ENCODE results near the gene GAGE2A. TPM values are rescaled to one million over a fixed set of nuclear protein-coding genes. Genes with fewer than 3 reads are reported as not detected.

Gene GAGE2A
- total RNA-seq, 2 donors from 2014 or later, result not detected

DNA sequence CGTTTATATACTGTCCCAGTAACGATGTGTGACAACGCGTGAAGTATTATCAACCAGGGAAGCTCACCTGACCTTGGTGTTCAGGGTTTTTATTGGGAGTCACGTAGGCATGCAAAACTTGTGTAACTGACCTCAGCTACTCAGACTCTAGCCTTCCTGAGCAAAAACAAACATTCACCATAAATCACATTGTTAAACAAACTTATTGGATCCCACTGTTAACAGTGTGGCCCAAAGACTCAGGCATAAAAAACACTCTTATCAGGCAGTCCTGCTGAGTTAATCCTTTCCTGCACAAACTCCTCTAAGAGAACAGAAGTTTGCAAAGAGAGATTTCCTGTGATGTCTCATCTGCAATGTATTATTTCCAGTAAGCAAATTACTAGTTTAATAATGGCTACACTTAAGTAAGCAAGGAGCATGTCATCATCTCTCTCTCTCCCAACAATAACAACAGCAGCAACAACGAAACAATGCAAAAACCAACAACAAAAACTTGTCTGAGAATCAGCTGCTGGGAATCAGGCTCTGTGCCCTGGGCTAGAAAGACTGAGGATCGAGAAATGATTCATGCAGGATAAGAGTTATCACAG lies 21.5 kb downstream of the GAGE2A start:
- Histone ChIP-seq H3K4me1 (replicated peaks) (no peaks in the 10 kb centered on the region), H3K9me3 (no peaks in the 10 kb centered on the region), H3K36me3 (no peaks in the 10 kb centered on the region), H3K27ac (no peak overlapping the region), H3K27me3 (replicated peaks; ENCODE audit: insufficient read depth) (no peaks in the 10 kb centered on the region), H3K4me3 (no peak overlapping the region)
- TF ChIP-seq POLR2AphosphoS5 (IDR thresholded peaks at IDR 0.05) (no peak), CTCF (IDR thresholded peaks at IDR 0.05) (no peak), POLR2A (IDR thresholded peaks at IDR 0.05) (no peak)
- DNase-seq (ENCODE audit: low spot score), result no peak
- intact Hi-C loops (cut with DNase I), result no loop called here
- WGBS, result 30% methylated on average over 7 of the region's 7 CpGs

DNA sequence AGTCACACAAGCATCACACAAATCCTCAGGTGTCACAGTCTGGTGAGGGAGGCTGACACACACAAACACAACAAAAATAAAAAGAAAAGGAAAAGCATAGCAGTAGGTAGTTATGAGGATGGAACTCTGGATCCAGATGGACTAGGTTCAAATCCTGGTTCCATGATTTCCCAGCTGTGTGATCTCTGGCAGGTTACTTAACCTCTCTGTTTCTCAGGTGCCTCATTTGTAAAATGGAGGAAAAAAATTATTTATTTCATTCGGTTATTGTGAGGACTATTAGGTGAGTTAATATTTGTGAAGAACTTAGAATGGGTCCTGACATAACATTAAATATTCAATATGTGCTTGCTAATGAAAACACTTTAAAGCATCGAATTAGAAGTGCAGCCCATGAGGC lies 29.3 kb downstream of the GAGE2A start:
- Histone ChIP-seq H3K27ac (no peak overlapping the region), H3K9me3 (no peaks in the 10 kb centered on the region), H3K27me3 (replicated peaks; ENCODE audit: insufficient read depth) (no peaks in the 10 kb centered on the region), H3K4me1 (replicated peaks) (no peaks in the 10 kb centered on the region), H3K36me3 (no peaks in the 10 kb centered on the region), H3K4me3 (no peak overlapping the region)
- TF ChIP-seq CTCF (IDR thresholded peaks at IDR 0.05), result no peak
- no peak for TF ChIP-seq POLR2AphosphoS5 (IDR thresholded peaks at IDR 0.05)
- no peak for TF ChIP-seq POLR2A (IDR thresholded peaks at IDR 0.05)
- no peak for DNase-seq (ENCODE audit: low spot score)
- intact Hi-C loops (cut with DNase I), result no loop called here
- 98% methylated on average over 2 of the region's 2 CpGs for WGBS

GRCh38 chrX:49627086-49627777 lies 37.9 kb downstream of the GAGE2A start:
- Histone ChIP-seq H3K27ac (no peak overlapping the region), H3K36me3 (no peaks in the 10 kb centered on the region), H3K27me3 (replicated peaks; ENCODE audit: insufficient read depth) (no peaks in the 10 kb centered on the region), H3K4me1 (replicated peaks) (no peaks in the 10 kb centered on the region), H3K4me3 (no peak overlapping the region), H3K9me3 (no peaks in the 10 kb centered on the region)
- DNase-seq (ENCODE audit: low spot score), result no peak
- intact Hi-C loops (cut with DNase I), result no loop called here
- no peak for TF ChIP-seq CTCF (IDR thresholded peaks at IDR 0.05)
- no peak for TF ChIP-seq POLR2A (IDR thresholded peaks at IDR 0.05)
- no peak for TF ChIP-seq POLR2AphosphoS5 (IDR thresholded peaks at IDR 0.05)
- 87% methylated on average over 32 of the region's 33 CpGs for WGBS

DNA sequence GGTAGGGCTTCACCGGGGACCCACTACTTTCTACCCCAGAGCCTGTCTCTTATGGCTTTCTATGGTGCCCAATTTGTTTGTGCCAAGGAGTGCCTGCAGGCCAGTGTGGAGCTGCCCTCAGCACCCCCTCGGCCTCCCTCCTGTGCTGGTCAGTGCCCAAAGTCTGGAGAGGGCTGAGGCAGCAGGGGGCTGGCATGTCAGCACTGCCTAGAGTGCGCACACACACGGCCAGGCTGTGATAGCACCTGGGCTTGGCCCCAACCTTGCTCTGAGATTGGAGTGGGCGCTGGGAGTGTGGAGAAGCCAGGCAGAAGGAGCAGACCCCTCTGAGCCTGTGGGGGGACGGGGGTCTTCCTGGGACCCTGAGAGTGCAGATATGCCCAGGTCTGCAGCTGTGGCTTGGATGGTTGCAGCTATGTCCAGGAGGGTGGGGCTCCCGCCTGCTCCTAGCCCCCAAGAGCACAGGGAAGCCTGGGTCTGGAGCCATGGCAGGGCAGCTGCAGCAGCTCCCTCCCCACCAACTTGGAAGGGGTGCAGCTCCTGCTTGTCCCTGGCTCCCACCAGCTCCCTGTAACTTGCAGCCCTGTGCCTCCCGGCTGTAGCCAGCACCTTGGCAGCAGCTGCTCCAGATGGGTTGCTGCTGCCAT lies 55.8 kb downstream of the GAGE2A start:
- no peaks in the 10 kb centered on the region for H3K27me3 ChIP-seq (replicated peaks; ENCODE audit: insufficient read depth)
- no peak overlapping the region for H3K27ac ChIP-seq
- no peaks in the 10 kb centered on the region for H3K36me3 ChIP-seq
- intact Hi-C loops (cut with DNase I), result no loop called here
- H3K4me1 ChIP-seq (replicated peaks), result no peaks in the 10 kb centered on the region
- TF ChIP-seq CTCF (IDR thresholded peaks at IDR 0.05) (no peak), POLR2AphosphoS5 (IDR thresholded peaks at IDR 0.05) (no peak), POLR2A (IDR thresholded peaks at IDR 0.05) (no peak)
- no peaks in the 10 kb centered on the region for H3K9me3 ChIP-seq
- WGBS, result no CpG with 5 or more reads among the region's 8 CpGs
- no peak for DNase-seq (ENCODE audit: low spot score)
- no peak overlapping the region for H3K4me3 ChIP-seq

Other genes starting within 250 kb of the GAGE2A start
- not detected for gene GAGE12C, start 57.3 kb upstream of the GAGE2A start, total RNA-seq
- gene GAGE12D, start 47.8 kb upstream of the GAGE2A start, total RNA-seq, result not detected
- gene GAGE12E, start 38.2 kb upstream of the GAGE2A start, total RNA-seq, result not detected
- 1 to 10 TPM in 1 of 2 donors, not detected in 1; 2.3 TPM for gene GAGE12F, start 28.7 kb upstream of the GAGE2A start, total RNA-seq
- gene GAGE12G, start 19.1 kb upstream of the GAGE2A start, total RNA-seq, result not detected
- not detected for gene GAGE12H, start 9.5 kb upstream of the GAGE2A start, total RNA-seq
- gene GAGE1, start 9.5 kb downstream of the GAGE2A start, total RNA-seq, result 1 to 10 TPM in 1 of 2 donors, not detected in 1; 9.8 TPM
- 1 to 10 TPM in 1 of 2 donors, not detected in 1; 8.9 TPM for gene PAGE1, start 106.5 kb downstream of the GAGE2A start, total RNA-seq
- gene PAGE4, start 239.8 kb downstream of the GAGE2A start, total RNA-seq, result 10 to 100 TPM; 26.5 to 31.5 TPM

Measured in prostate gland (tissue), 2 donors.